ENCODE measurements around the gene KRT84. TPM values are rescaled to one million over a fixed set of nuclear protein-coding genes. Genes with fewer than 3 reads are reported as not detected.

Gene KRT84
- total and polyA plus RNA-seq, 9 of the 15 experiments (the other 6 are each of a cell fraction or from before 2014, with no cell fraction given) = not detected

- no peak for TF ChIP-seq ZNF316 (IDR thresholded peaks at IDR 0.05)
- TF ChIP-seq ARID1B (IDR thresholded peaks at IDR 0.05) = no peak
- no peak for TF ChIP-seq PHB (CRISPR knock-in tag; IDR thresholded peaks at IDR 0.05)
Observed at GRCh38 chr12:52358575-52359350, 26.7 kb downstream of the KRT84 start (continued).

GRCh38 chr12:52356762-52357580 lies 28.5 kb downstream of the KRT84 start:
- FAIRE-seq (no peak), ATAC-seq (no peak), DNase-seq (ENCODE audit: extremely low read depth in 1 of 4, low spot score in 3 of 4) (no peak)
- Histone ChIP-seq H3K9me1 (ENCODE audit: control insufficient read depth, insufficient read depth, low read length) (no peaks in the 10 kb centered on the region), H3K4me1 (replicated peaks in 1 of 2; ENCODE audit: control insufficient read depth in 2 of 2, insufficient read depth in 2 of 2, low read length in 2 of 2) (no peaks in the 10 kb centered on the region), H3K27me3 (ENCODE audit: control insufficient read depth in 2 of 2, insufficient read depth in 2 of 2, low read length in 2 of 2) (peaks cover 4 to 40% of the 10 kb centered on the region in 2 experiments; a peak in 4 of 5 replicates), H2AFZ (ENCODE audit: low read depth, low read length) (no peak overlapping the region), H3K27ac (ENCODE audit: extremely low read depth, low read depth, low read length) (no peak overlapping the region), H3K4me3 (no peak overlapping the region), H3K36me3 (ENCODE audit: control insufficient read depth, insufficient read depth, low read length) (no peaks in the 10 kb centered on the region), H3K4me2 (ENCODE audit: insufficient read depth, low read length) (no peak overlapping the region), H3K9me3 (replicated peaks; ENCODE audit: control insufficient read depth, insufficient read depth, low read depth, low read length) (no peaks in the 10 kb centered on the region), H3K9ac (ENCODE audit: insufficient read depth in 1 of 2, low read depth in 2 of 2, low read length in 2 of 2) (no peak overlapping the region), H3K79me2 (ENCODE audit: control insufficient read depth, insufficient read depth, low read length) (no peaks in the 10 kb centered on the region), H4K20me1 (replicated peaks; ENCODE audit: control insufficient read depth, insufficient read depth, low read length) (peaks cover 3% of the 10 kb centered on the region; the same call in 1 of the 2 replicates)
- ChIA-PET POLR2A (no interaction called here), CTCF (ENCODE audit: low intra/inter-chr PET ratio) (no interaction called here)
- intact Hi-C loops (cut with micrococcal nuclease) = no loop called here
- BruUV-seq (replicated peaks) = no TSS peak
- under 1% methylated on average over 20 of the region's 20 CpGs for WGBS (ENCODE audit: insufficient coverage, low coverage, missing lambda C conversion rate)
- in situ Hi-C loops (cut with MboI) = no loop called here
- TF ChIP-seq PML (IDR thresholded peaks at IDR 0.05; ENCODE audit: low read length) (no peak), NFE2L1 (tag; IDR thresholded peaks at IDR 0.05; ENCODE audit: borderline replicate concordance, low read depth) (no peak), SUPT5H (IDR thresholded peaks at IDR 0.05) (no peak), PTTG1 (tag; IDR thresholded peaks at IDR 0.05; ENCODE audit: low read depth) (no peak), ZBTB40 (IDR thresholded peaks at IDR 0.05) (no peak), ZBTB40 (CRISPR knock-in tag; IDR thresholded peaks at IDR 0.05) (no peak), NCOA4 (IDR thresholded peaks at IDR 0.05; ENCODE audit: partially characterized antibody) (no peak), ILF3 (IDR thresholded peaks at IDR 0.05; ENCODE audit: borderline replicate concordance) (no peak)
